ENCODE results near the gene DCLK2.

The DCLK2 gene

DNA sequence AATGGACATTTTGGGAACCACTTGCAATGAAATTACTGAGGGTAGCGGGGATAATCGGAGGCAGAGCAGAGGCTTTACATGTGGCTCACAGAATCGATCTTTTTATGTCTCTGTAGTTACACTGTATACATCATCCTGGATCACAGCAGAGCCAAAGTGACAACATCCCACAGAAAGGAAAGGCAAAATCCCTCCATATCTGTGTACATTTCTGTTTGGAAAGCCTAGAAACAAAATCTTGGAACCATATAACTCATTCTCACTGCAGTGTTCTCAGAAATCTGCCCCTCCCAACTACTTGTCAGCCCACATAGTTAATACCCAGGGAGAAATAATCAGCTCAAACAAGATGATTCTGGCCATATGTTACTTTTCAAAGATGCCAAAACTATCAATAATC is 211.6 kb downstream of the DCLK2 start:
- no peaks in the 10 kb centered on the region for H3K4me1 ChIP-seq (ENCODE audit: control insufficient read depth, insufficient read depth, low read length)

DNA sequence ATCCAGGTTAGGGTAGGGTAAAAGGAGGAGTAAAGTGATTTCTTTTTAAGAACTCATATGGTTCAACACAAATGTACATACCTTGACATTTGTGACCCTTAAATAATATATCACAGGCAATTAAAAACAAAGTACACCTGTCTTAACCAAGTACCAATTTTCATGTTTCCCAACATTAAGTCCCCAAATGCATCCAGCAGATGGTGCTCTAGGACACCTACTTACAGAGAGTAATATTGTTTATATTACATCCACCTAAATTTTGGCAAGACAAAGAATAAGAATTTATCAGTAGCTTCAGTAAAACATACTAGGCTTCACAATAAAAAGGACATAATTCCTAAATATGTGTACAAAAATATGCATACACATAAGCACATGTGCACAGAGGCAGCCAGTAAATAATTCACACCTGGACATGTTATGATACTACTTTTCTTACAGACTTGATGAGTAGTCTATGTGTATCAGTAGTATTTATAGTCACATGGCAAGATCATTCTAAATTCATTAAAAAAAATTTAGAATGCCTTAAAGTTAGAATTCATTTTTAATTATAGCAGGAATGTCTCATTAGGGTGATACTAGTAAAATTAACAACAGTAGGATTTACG is 219.7 kb downstream of the DCLK2 start:
- Histone ChIP-seq H3K27ac (ENCODE audit: extremely low read depth, low read depth, low read length) (no peak overlapping the region), H3K4me1 (ENCODE audit: control insufficient read depth, insufficient read depth, low read length) (no peaks in the 10 kb centered on the region), H3K9me3 (ENCODE audit: control insufficient read depth, insufficient read depth, low read depth, low read length) (no peaks in the 10 kb centered on the region), H3K36me3 (ENCODE audit: control insufficient read depth in 2 of 2, insufficient read depth in 1 of 2, low read length in 2 of 2) (no peaks in the 10 kb centered on the region), H3K4me3 (ENCODE audit: low read depth, low read length) (no peak overlapping the region)
- POLR2A ChIA-PET, result no interaction called here
- TF ChIP-seq ZNF654 (tag by site-specific recombination; IDR thresholded peaks at IDR 0.05; ENCODE audit: low read depth), result peak; percentile 76
- TF ChIP-seq, protein P1, sequence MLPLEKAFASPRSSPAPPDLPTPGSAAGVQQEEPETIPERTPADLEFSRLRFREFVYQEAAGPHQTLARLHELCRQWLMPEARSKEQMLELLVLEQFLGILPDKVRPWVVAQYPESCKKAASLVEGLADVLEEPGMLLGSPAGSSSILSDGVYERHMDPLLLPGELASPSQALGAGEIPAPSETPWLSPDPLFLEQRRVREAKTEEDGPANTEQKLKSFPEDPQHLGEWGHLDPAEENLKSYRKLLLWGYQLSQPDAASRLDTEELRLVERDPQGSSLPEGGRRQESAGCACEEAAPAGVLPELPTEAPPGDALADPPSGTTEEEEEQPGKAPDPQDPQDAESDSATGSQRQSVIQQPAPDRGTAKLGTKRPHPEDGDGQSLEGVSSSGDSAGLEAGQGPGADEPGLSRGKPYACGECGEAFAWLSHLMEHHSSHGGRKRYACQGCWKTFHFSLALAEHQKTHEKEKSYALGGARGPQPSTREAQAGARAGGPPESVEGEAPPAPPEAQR (tag by site-specific recombination; IDR thresholded peaks at IDR 0.05), result no peak
- TF ChIP-seq, protein P2, sequence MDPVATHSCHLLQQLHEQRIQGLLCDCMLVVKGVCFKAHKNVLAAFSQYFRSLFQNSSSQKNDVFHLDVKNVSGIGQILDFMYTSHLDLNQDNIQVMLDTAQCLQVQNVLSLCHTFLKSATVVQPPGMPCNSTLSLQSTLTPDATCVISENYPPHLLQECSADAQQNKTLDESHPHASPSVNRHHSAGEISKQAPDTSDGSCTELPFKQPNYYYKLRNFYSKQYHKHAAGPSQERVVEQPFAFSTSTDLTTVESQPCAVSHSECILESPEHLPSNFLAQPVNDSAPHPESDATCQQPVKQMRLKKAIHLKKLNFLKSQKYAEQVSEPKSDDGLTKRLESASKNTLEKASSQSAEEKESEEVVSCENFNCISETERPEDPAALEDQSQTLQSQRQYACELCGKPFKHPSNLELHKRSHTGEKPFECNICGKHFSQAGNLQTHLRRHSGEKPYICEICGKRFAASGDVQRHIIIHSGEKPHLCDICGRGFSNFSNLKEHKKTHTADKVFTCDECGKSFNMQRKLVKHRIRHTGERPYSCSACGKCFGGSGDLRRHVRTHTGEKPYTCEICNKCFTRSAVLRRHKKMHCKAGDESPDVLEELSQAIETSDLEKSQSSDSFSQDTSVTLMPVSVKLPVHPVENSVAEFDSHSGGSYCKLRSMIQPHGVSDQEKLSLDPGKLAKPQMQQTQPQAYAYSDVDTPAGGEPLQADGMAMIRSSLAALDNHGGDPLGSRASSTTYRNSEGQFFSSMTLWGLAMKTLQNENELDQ (tag by site-specific recombination; IDR thresholded peaks at IDR 0.05; ENCODE audit: low read depth), result no peak
- TF ChIP-seq GFI1B (tag by site-specific recombination; IDR thresholded peaks at IDR 0.05), result no peak
- TF ChIP-seq, protein P3, sequence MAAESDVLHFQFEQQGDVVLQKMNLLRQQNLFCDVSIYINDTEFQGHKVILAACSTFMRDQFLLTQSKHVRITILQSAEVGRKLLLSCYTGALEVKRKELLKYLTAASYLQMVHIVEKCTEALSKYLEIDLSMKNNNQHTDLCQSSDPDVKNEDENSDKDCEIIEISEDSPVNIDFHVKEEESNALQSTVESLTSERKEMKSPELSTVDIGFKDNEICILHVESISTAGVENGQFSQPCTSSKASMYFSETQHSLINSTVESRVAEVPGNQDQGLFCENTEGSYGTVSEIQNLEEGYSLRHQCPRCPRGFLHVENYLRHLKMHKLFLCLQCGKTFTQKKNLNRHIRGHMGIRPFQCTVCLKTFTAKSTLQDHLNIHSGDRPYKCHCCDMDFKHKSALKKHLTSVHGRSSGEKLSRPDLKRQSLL (tag by site-specific recombination; IDR thresholded peaks at IDR 0.05), result no peak
- no peak for TF ChIP-seq TRIM28 (IDR thresholded peaks at IDR 0.05; ENCODE audit: borderline replicate concordance, low read length)
- TF ChIP-seq, protein P4, sequence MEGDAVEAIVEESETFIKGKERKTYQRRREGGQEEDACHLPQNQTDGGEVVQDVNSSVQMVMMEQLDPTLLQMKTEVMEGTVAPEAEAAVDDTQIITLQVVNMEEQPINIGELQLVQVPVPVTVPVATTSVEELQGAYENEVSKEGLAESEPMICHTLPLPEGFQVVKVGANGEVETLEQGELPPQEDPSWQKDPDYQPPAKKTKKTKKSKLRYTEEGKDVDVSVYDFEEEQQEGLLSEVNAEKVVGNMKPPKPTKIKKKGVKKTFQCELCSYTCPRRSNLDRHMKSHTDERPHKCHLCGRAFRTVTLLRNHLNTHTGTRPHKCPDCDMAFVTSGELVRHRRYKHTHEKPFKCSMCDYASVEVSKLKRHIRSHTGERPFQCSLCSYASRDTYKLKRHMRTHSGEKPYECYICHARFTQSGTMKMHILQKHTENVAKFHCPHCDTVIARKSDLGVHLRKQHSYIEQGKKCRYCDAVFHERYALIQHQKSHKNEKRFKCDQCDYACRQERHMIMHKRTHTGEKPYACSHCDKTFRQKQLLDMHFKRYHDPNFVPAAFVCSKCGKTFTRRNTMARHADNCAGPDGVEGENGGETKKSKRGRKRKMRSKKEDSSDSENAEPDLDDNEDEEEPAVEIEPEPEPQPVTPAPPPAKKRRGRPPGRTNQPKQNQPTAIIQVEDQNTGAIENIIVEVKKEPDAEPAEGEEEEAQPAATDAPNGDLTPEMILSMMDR (tag by site-specific recombination; IDR thresholded peaks at IDR 0.05), result peak; percentile 27; the same call in 1 of the 2 replicates
- 0 out of 2 replicates have a peak, but pooled peaks have one; percentile 51 for TF ChIP-seq ZNF660 (tag by site-specific recombination; IDR thresholded peaks at IDR 0.05)
- TF ChIP-seq ZNF354C (tag by site-specific recombination; IDR thresholded peaks at IDR 0.05; ENCODE audit: borderline replicate concordance, low read depth), result no peak
- no peak for TF ChIP-seq ZNF292 (tag by site-specific recombination; IDR thresholded peaks at IDR 0.05; ENCODE audit: borderline replicate concordance, low read depth)
- TF ChIP-seq, protein P5, sequence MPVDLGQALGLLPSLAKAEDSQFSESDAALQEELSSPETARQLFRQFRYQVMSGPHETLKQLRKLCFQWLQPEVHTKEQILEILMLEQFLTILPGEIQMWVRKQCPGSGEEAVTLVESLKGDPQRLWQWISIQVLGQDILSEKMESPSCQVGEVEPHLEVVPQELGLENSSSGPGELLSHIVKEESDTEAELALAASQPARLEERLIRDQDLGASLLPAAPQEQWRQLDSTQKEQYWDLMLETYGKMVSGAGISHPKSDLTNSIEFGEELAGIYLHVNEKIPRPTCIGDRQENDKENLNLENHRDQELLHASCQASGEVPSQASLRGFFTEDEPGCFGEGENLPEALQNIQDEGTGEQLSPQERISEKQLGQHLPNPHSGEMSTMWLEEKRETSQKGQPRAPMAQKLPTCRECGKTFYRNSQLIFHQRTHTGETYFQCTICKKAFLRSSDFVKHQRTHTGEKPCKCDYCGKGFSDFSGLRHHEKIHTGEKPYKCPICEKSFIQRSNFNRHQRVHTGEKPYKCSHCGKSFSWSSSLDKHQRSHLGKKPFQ (tag by site-specific recombination; IDR thresholded peaks at IDR 0.05), result no peak
- CTCF ChIA-PET, result interaction anchor here (0.6 to 2.9 kb wide), 13 partner anchors 13 to 575 kb away, joined by 3 to 20 read pairs (median 3); no protein-coding TSS in a partner anchor

More for the DNA sequence above, 211.6 kb downstream of the DCLK2 start:
- TF ChIP-seq ZFP41 (tag by site-specific recombination; IDR thresholded peaks at IDR 0.05; ENCODE audit: borderline replicate concordance), result no peak
- TF ChIP-seq, protein P6, sequence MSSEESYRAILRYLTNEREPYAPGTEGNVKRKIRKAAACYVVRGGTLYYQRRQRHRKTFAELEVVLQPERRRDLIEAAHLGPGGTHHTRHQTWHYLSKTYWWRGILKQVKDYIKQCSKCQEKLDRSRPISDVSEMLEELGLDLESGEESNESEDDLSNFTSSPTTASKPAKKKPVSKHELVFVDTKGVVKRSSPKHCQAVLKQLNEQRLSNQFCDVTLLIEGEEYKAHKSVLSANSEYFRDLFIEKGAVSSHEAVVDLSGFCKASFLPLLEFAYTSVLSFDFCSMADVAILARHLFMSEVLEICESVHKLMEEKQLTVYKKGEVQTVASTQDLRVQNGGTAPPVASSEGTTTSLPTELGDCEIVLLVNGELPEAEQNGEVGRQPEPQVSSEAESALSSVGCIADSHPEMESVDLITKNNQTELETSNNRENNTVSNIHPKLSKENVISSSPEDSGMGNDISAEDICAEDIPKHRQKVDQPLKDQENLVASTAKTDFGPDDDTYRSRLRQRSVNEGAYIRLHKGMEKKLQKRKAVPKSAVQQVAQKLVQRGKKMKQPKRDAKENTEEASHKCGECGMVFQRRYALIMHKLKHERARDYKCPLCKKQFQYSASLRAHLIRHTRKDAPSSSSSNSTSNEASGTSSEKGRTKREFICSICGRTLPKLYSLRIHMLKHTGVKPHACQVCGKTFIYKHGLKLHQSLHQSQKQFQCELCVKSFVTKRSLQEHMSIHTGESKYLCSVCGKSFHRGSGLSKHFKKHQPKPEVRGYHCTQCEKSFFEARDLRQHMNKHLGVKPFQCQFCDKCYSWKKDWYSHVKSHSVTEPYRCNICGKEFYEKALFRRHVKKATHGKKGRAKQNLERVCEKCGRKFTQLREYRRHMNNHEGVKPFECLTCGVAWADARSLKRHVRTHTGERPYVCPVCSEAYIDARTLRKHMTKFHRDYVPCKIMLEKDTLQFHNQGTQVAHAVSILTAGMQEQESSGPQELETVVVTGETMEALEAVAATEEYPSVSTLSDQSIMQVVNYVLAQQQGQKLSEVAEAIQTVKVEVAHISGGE (tag by site-specific recombination; conservative IDR thresholded peaks at IDR 0.05; ENCODE audit: low read depth), result no peak
- no peak for TF ChIP-seq TRIM28 (IDR thresholded peaks at IDR 0.05; ENCODE audit: borderline replicate concordance, low read length)
- no peak for TF ChIP-seq ZNF791 (tag by site-specific recombination; IDR thresholded peaks at IDR 0.05)
- no peak for TF ChIP-seq ZNF560 (tag by site-specific recombination; IDR thresholded peaks at IDR 0.05; ENCODE audit: borderline replicate concordance)
- TF ChIP-seq ZNF837 (tag by site-specific recombination; IDR thresholded peaks at IDR 0.05), result no peak
- TF ChIP-seq ZFP69B (tag by site-specific recombination; IDR thresholded peaks at IDR 0.05), result no peak
- TF ChIP-seq HOXD13 (CRISPR knock-in tag; IDR thresholded peaks at IDR 0.05; ENCODE audit: borderline replicate concordance), result no peak
- TF ChIP-seq ZNF571 (tag by site-specific recombination; IDR thresholded peaks at IDR 0.05), result no peak
- TF ChIP-seq OVOL3 (tag by site-specific recombination; IDR thresholded peaks at IDR 0.05), result no peak
- TF ChIP-seq ZNF654 (tag by site-specific recombination; IDR thresholded peaks at IDR 0.05; ENCODE audit: low read depth), result no peak
- no peak for TF ChIP-seq MEIS1 (CRISPR knock-in tag; IDR thresholded peaks at IDR 0.05; ENCODE audit: borderline replicate concordance)
- TF ChIP-seq ZNF324 (tag by site-specific recombination; IDR thresholded peaks at IDR 0.05), result no peak
- TF ChIP-seq ZNF544 (tag by site-specific recombination; IDR thresholded peaks at IDR 0.05), result no peak
- TF ChIP-seq ZNF473 (tag by site-specific recombination; IDR thresholded peaks at IDR 0.05), result no peak
- no peak for TF ChIP-seq ZNF146 (tag by site-specific recombination; IDR thresholded peaks at IDR 0.05)
- no peak for TF ChIP-seq SP7 (tag by site-specific recombination; IDR thresholded peaks at IDR 0.05)
- TF ChIP-seq ZNF670 (tag by site-specific recombination; IDR thresholded peaks at IDR 0.05; ENCODE audit: low read depth), result no peak
- TF ChIP-seq FEZF1 (tag by site-specific recombination; IDR thresholded peaks at IDR 0.05), result no peak
- ChIA-PET POLR2A (no interaction called here), CTCF (no interaction called here)
- Histone ChIP-seq H3K9me3 (ENCODE audit: control insufficient read depth, insufficient read depth, low read depth, low read length) (no peaks in the 10 kb centered on the region), H3K36me3 (ENCODE audit: control insufficient read depth in 2 of 2, insufficient read depth in 1 of 2, low read length in 2 of 2) (no peaks in the 10 kb centered on the region), H3K27ac (ENCODE audit: extremely low read depth, low read depth, low read length) (no peak overlapping the region), H3K4me3 (ENCODE audit: low read depth, low read length) (no peak overlapping the region)
